ENCODE results near the gene CRAT.

CRAT gene

GRCh38 chr9:129089246-129089645 is 21.3 kb downstream of the CRAT start:
- no peak for DNase-seq (ENCODE audit: low read depth)

- no peak for DNase-seq (ENCODE audit: low read depth)
Measured at GRCh38 chr9:129084087-129084486, 26.5 kb downstream of the CRAT start.

GRCh38 chr9:129081388-129081904 is 29.1 kb downstream of the CRAT start:
- DNase-seq (ENCODE audit: low read depth): peak; percentile 57

GRCh38 chr9:129080601-129081387 is 29.8 kb downstream of the CRAT start, which contains the start of gene DOLPP1:
TSS of gene DOLPP1 (plus strand) at chr9:129081111. CDS start at chr9:129081132, 21 bp downstream.
- peak; percentile 98 for DNase-seq (ENCODE audit: low read depth)

- DNase-seq (ENCODE audit: low read depth): no peak
Measured at GRCh38 chr9:129080298-129080600, 30.3 kb downstream of the CRAT start.

- no peak for DNase-seq (ENCODE audit: low read depth)
Measured at GRCh38 chr9:129079829-129080228, 30.8 kb downstream of the CRAT start.

- DNase-seq (ENCODE audit: low read depth): no peak
Measured at GRCh38 chr9:129078691-129079503, 31.7 kb downstream of the CRAT start.

- no peak for DNase-seq (ENCODE audit: low read depth)
Measured at GRCh38 chr9:129077236-129077635, 33.4 kb downstream of the CRAT start.

- DNase-seq (ENCODE audit: low read depth): no peak
Measured at GRCh38 chr9:129076640-129077037, 34.0 kb downstream of the CRAT start.

GRCh38 chr9:129075996-129076639 is 34.5 kb downstream of the CRAT start:
- no peak for DNase-seq (ENCODE audit: low read depth)

GRCh38 chr9:129074106-129074505 is 36.5 kb downstream of the CRAT start:
- DNase-seq (ENCODE audit: low read depth): no peak

- no peak for DNase-seq (ENCODE audit: low read depth)
Measured at GRCh38 chr9:129073404-129073803, 37.2 kb downstream of the CRAT start.

- DNase-seq (ENCODE audit: low read depth): no peak
Measured at GRCh38 chr9:129072171-129072570, 38.4 kb downstream of the CRAT start.

- peak; percentile 52 for DNase-seq (ENCODE audit: low read depth)
Measured at GRCh38 chr9:129071526-129072126, 39.0 kb downstream of the CRAT start.

GRCh38 chr9:129070696-129071525 is 39.7 kb downstream of the CRAT start:
- DNase-seq (ENCODE audit: low read depth): peak; percentile 24

GRCh38 chr9:129069862-129070641 is 40.5 kb downstream of the CRAT start:
- DNase-seq (ENCODE audit: low read depth): peak; percentile 38

GRCh38 chr9:129068990-129069861 is 41.4 kb downstream of the CRAT start:
- peak; percentile 98 for DNase-seq (ENCODE audit: low read depth)

GRCh38 chr9:129068110-129068509 is 42.5 kb downstream of the CRAT start:
- no peak for DNase-seq (ENCODE audit: low read depth)

GRCh38 chr9:129064499-129064908 is 46.1 kb downstream of the CRAT start:
- no peak for DNase-seq (ENCODE audit: low read depth)
